Stimulated activated CD8-positive, alpha-beta memory T cell treated with anti-CD3 and anti-CD28 coated beads, Interleukin-4, amount 100 ng/mL, for 48 hours (primary cell): ENCODE results near the gene ADAM19.

Experiments used
- DNase-seq: peaks from one replicate; pipeline ENCODE4 v3.0.0-alpha.2; 2020

The ADAM19 gene

GRCh38 chr5:157562111-157562581 is 13.4 kb downstream of the ADAM19 start:
- no peak for DNase-seq

GRCh38 chr5:157561110-157561509 is 14.5 kb downstream of the ADAM19 start:
- DNase-seq = no peak

GRCh38 chr5:157559301-157559700 is 16.3 kb downstream of the ADAM19 start:
- no peak for DNase-seq

GRCh38 chr5:157558681-157559080 is 16.9 kb downstream of the ADAM19 start:
- no peak for DNase-seq

- no peak for DNase-seq
These were observed 17.5 kb downstream of the ADAM19 start for GRCh38 chr5:157558041-157558595.

- no peak for DNase-seq
These were observed 18.8 kb downstream of the ADAM19 start for GRCh38 chr5:157556615-157557418.

- no peak for DNase-seq
These were observed 20.4 kb downstream of the ADAM19 start for GRCh38 chr5:157555037-157555640.

GRCh38 chr5:157554179-157555036 is 21.2 kb downstream of the ADAM19 start:
- no peak for DNase-seq

GRCh38 chr5:157552650-157553049 is 22.9 kb downstream of the ADAM19 start:
- no peak for DNase-seq

- DNase-seq = no peak
These were observed 24.9 kb downstream of the ADAM19 start for GRCh38 chr5:157550663-157551062.

- no peak for DNase-seq
These were observed 25.5 kb downstream of the ADAM19 start for GRCh38 chr5:157549954-157550549.

GRCh38 chr5:157549283-157549629 is 26.3 kb downstream of the ADAM19 start:
- DNase-seq = no peak

GRCh38 chr5:157548513-157549282 is 26.9 kb downstream of the ADAM19 start:
- no peak for DNase-seq

GRCh38 chr5:157547941-157548512 is 27.5 kb downstream of the ADAM19 start:
- no peak for DNase-seq

GRCh38 chr5:157546456-157547100 is 29.0 kb downstream of the ADAM19 start:
- no peak for DNase-seq

- DNase-seq = no peak
These were observed 29.8 kb downstream of the ADAM19 start for GRCh38 chr5:157545610-157546310.

GRCh38 chr5:157544623-157544989 is 31.0 kb downstream of the ADAM19 start:
- DNase-seq = no peak

GRCh38 chr5:157543825-157544622 is 31.6 kb downstream of the ADAM19 start:
- DNase-seq = peak; percentile 40

GRCh38 chr5:157542282-157543000 is 33.1 kb downstream of the ADAM19 start:
- no peak for DNase-seq
